Gastrocnemius medialis (tissue), 4 donors: Measurements from ENCODE around the gene GGT6. TPM values are rescaled to one million over a fixed set of nuclear protein-coding genes. Genes with fewer than 3 reads are reported as not detected.
"Not testable (repeated sequence)": the region's sequence is repeated elsewhere in the genome, so short reads cannot be mapped to it uniquely, and the experiment has no call there.

Source experiments
- ATAC-seq, 2 donors: fragments of 150-250 bp; one replicate each; pipeline ENCODE4 v1.9.1; 2016
- DNase-seq, 2 donors: peaks; one replicate each; pipeline ENCODE4 v3.0.0-alpha.2; 2019
- H3K27ac ChIP-seq, 4 donors: fragments of 200-600 bp; sonication (generic); 1 replicate in 1 of 4; 2 replicates in 3 of 4; pipeline ENCODE4 v1.5.1; 2016 to 2018; ENCODE audit warnings: mild to moderate bottlenecking in 2 of 4, moderate library complexity in 1 of 4
- H3K27me3 ChIP-seq, 3 donors: fragments of 200-600 bp; sonication (generic) in 2 of 3; 1 replicate in 1 of 3; 2 replicates in 2 of 3; pipeline versions ENCODE4 v1.5.1 to v1.6.0; 2016 to 2019; ENCODE audit warnings: mild to moderate bottlenecking in 1 of 3, moderate library complexity in 1 of 3
- H3K36me3 ChIP-seq, 2 donors: fragments of 200-600 bp; sonication (generic) in 1 of 2; one replicate each; pipeline ENCODE4 v1.5.1; 2017 to 2018
- H3K4me1 ChIP-seq, 2 donors: fragments of 200-600 bp; sonication (generic) in 1 of 2; one replicate each; pipeline ENCODE4 v1.5.1; 2016 to 2017; ENCODE audit warnings: mild to moderate bottlenecking in 2 of 2
- H3K4me3 ChIP-seq, 4 donors: fragments of 200-600 bp; sonication (generic) in 3 of 4; 1 replicate in 1 of 4; 2 replicates in 3 of 4; pipeline ENCODE4 v1.5.1; 2016 to 2019; ENCODE audit warnings: mild to moderate bottlenecking in 2 of 4
- H3K9me3 ChIP-seq, 3 donors: fragments of 200-600 bp; sonication (generic) in 2 of 3; 1 replicate in 1 of 3; 2 replicates in 2 of 3; pipeline ENCODE4 v1.5.1; 2016 to 2019
- CTCF ChIP-seq, 5 experiments: fragments of 450-650 bp in 3 of 5; fragments of 200-600 bp in 2 of 5; sonication (generic) in 2 of 5; IDR thresholded peaks in 4 of 5; conservative IDR thresholded peaks in 1 of 5; 1 replicate in 4 of 5; 2 replicates in 1 of 5; pipeline ENCODE4 v1.5.1; 2016 to 2019; ENCODE audit warnings: antibody characterized with exemption in 5 of 5, mild to moderate bottlenecking in 3 of 5, moderate library complexity in 3 of 5
- POLR2A ChIP-seq, 2 donors: fragments of 450-650 bp; IDR thresholded peaks; one replicate each; pipeline ENCODE4 v1.6.1; 2017; ENCODE audit warnings: antibody characterized with exemption in 2 of 2, mild to moderate bottlenecking in 2 of 2, moderate library complexity in 2 of 2
- in situ Hi-C, 4 donors: fragments of 200-750 bp; cut with MboI; loops; one replicate each; pipeline versions ENCODE4 v1.15.0 to v1.8.0; 2017; ENCODE audit warnings: low sequenced_read_pairs in 4 of 4
- intact Hi-C: fragments of 100-400 bp; cut with DNase I; formaldehyde crosslinking; loops from one replicate; pipeline ENCODE4 v1.15.1; 2023; ENCODE audit warnings: low total_unique reads
- total RNA-seq, 4 donors: library from RNA; depleted of rRNA; stranded (reverse); fragments of >200 nt; gene quantifications; one replicate each; pipeline versions ENCODE4 v1.1.0 to v1.2.3, GENCODE V29; 2016

The GGT6 gene
- total RNA-seq, 4 donors from 2014 or later, result 0.63 TPM; not detected in 3

GRCh38 chr17:4607261-4607741 lies 46.9 kb upstream of the GGT6 start:
- ATAC-seq (no peak), DNase-seq (peak in 1 of 2 donors; percentile 28)
- peaks cover 82 to 88% of the 10 kb centered on the region in 2 donors for H3K4me1 ChIP-seq
- in situ Hi-C loops, result no loop called here
- H3K4me3 ChIP-seq, result no peak overlapping the region
- H3K36me3 ChIP-seq, result peaks cover 0 to 17% of the 10 kb centered on the region in 2 donors
- peak overlapping the region; percentile 86 to 100 (median 94) for H3K27ac ChIP-seq
- intact Hi-C loops, result no loop called here
- H3K9me3 ChIP-seq, result no peaks in the 10 kb centered on the region
- no peaks in the 10 kb centered on the region for H3K27me3 ChIP-seq
- TF ChIP-seq CTCF (IDR thresholded peaks at IDR 0.05 in 4 of 5, conservative IDR thresholded peaks at IDR 0.05 in 1 of 5), result no peak
- TF ChIP-seq POLR2A (IDR thresholded peaks at IDR 0.05), result no peak

GRCh38 chr17:4605826-4606225 lies 45.4 kb upstream of the GGT6 start:
- Histone ChIP-seq H3K9me3 (no peaks in the 10 kb centered on the region), H3K27ac (peak overlapping the region; percentile 86 to 100 (median 94)), H3K4me1 (peaks cover 90 to 94% of the 10 kb centered on the region in 2 donors), H3K4me3 (no peak overlapping the region), H3K27me3 (no peaks in the 10 kb centered on the region), H3K36me3 (peaks cover 0 to 17% of the 10 kb centered on the region in 2 donors)
- no peak for DNase-seq
- in situ Hi-C loops (no loop called here), intact Hi-C loops (no loop called here)
- TF ChIP-seq POLR2A (IDR thresholded peaks at IDR 0.05), result no peak
- TF ChIP-seq CTCF (IDR thresholded peaks at IDR 0.05 in 4 of 5, conservative IDR thresholded peaks at IDR 0.05 in 1 of 5), result no peak
- no peak for ATAC-seq

- DNase-seq, ATAC-seq, H3K27me3 ChIP-seq, H3K9me3 ChIP-seq, H3K4me3 ChIP-seq, intact Hi-C loops, in situ Hi-C loops: not testable (repeated sequence)
- peaks cover 0 to 17% of the 10 kb centered on the region in 2 donors for H3K36me3 ChIP-seq
- peak overlapping the region; percentile 86 to 100 (median 94) for H3K27ac ChIP-seq
- peaks cover 90 to 94% of the 10 kb centered on the region in 2 donors for H3K4me1 ChIP-seq
Observed at GRCh38 chr17:4604736-4605135, 44.4 kb upstream of the GGT6 start.

- peaks cover 0 to 17% of the 10 kb centered on the region in 2 donors for H3K36me3 ChIP-seq
- in situ Hi-C loops (no loop called here), intact Hi-C loops (no loop called here)
- peaks cover 90 to 94% of the 10 kb centered on the region in 2 donors for H3K4me1 ChIP-seq
- DNase-seq (peak; percentile 88 to 97), ATAC-seq (peak; percentile 34 to 43)
- H3K4me3 ChIP-seq, result no peak overlapping the region
- H3K27ac ChIP-seq, result peak overlapping the region; percentile 86 to 100 (median 94)
- no peaks in the 10 kb centered on the region for H3K9me3 ChIP-seq
- TF ChIP-seq POLR2A (IDR thresholded peaks at IDR 0.05), result peak; percentile 36 to 58
- TF ChIP-seq CTCF (IDR thresholded peaks at IDR 0.05 in 4 of 5, conservative IDR thresholded peaks at IDR 0.05 in 1 of 5), result no peak
- H3K27me3 ChIP-seq, result no peaks in the 10 kb centered on the region
Observed at GRCh38 chr17:4604111-4604644, 43.8 kb upstream of the GGT6 start.

GRCh38 chr17:4602041-4602440 lies 41.7 kb upstream of the GGT6 start:
- in situ Hi-C loops, result no loop called here
- ATAC-seq (no peak), DNase-seq (no peak)
- Histone ChIP-seq H3K9me3 (no peaks in the 10 kb centered on the region), H3K4me3 (no peak overlapping the region), H3K27me3 (no peaks in the 10 kb centered on the region), H3K4me1 (peaks cover 91 to 94% of the 10 kb centered on the region in 2 donors), H3K27ac (peak overlapping the region; percentile 86 to 100 (median 94)), H3K36me3 (peaks cover 0 to 22% of the 10 kb centered on the region in 2 donors)
- TF ChIP-seq CTCF (IDR thresholded peaks at IDR 0.05 in 4 of 5, conservative IDR thresholded peaks at IDR 0.05 in 1 of 5) (no peak), POLR2A (IDR thresholded peaks at IDR 0.05) (no peak)
- intact Hi-C loops, result no loop called here
